IPS-18c (cell line): ENCODE results near the gene GSTP1.
"Not testable (repeated sequence)": the region's sequence is repeated elsewhere in the genome, so short reads cannot be mapped to it uniquely, and the experiment has no call there.

Experiments used
- H3K4me3 ChIP-seq: 2 replicates; pipeline ENCODE4 v1.7.0; 2013; ENCODE audit warnings: low read depth, mild to moderate bottlenecking, low read length, moderate library complexity; ENCODE audit not compliant: insufficient read depth
- H3K9me3 ChIP-seq: one replicate; pipeline ENCODE4 v1.6.1; 2013; ENCODE audit warnings: mild to moderate bottlenecking, low read length, moderate library complexity; ENCODE audit not compliant: control insufficient read depth, insufficient read depth

The GSTP1 gene

GRCh38 chr11:67583247-67584204 is at the start of gene GSTP1:
Gene GSTP1, plus strand, starts transcription at chr11:67583812. Its CDS starts 32 bp downstream, at chr11:67583844.
- H3K4me3 ChIP-seq, result peak within 1 kb of the TSS; percentile 86
- no peaks in the 10 kb centered on the region for H3K9me3 ChIP-seq

DNA sequence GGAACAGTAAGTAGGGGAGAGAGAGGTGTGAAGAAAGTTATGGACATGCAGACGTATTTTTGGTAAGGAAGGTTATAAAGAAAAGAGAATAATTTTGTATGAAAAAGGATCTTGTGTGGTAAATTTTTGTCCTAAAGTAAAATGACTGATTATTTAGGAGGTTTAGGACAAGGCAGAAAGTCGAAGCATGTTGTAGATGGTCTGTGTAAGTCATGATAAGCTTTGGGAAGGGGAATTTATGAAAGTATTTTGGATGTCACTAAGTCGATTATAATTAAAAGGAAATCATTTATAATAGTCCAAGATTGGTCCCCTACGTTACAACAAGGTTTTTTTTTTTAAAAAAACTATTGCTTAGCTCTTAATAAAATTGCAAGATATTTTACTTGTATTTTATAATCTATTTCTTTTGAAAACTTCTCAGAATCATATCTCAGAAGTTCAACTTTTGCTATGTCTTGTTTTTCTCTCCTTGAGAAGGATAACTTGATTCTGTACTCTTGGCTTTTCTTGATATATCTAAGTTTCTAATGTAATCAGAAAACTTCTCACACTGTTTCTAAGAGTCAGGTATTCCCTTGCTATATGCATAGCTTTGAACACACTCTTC is 49.4 kb upstream of the GSTP1 start:
- H3K4me3 ChIP-seq, result no peak overlapping the region
- H3K9me3 ChIP-seq, result peaks cover 11% of the 10 kb centered on the region

GRCh38 chr11:67535561-67535960 is 48.1 kb upstream of the GSTP1 start:
- peaks cover 11% of the 10 kb centered on the region for H3K9me3 ChIP-seq
- H3K4me3 ChIP-seq, result no peak overlapping the region

DNA sequence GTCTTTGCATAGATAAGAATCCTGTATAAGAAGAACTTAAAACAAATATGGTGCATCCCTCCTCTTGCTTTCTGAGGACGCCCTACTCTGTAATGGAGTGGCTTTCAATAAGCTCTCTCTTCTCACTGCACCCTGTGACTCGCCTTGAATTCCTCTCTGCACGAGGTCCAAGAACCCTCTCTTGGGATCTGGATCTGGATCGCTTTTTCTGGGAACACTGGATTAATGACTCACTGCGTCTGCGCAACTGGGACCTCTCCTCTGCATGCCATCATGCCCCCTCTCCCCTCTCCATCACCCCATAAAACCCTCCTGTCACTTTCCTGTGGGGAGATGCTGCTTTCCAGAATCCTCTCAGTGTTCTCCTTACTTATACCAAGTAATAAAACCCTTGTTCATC is 45.3 kb upstream of the GSTP1 start:
- H3K9me3 ChIP-seq, result peaks cover 10% of the 10 kb centered on the region

GRCh38 chr11:67538823-67539505 is 44.6 kb upstream of the GSTP1 start:
- Histone ChIP-seq H3K4me3 (no peak overlapping the region), H3K9me3 (peaks cover 5% of the 10 kb centered on the region)

More for the DNA sequence above, 45.3 kb upstream of the GSTP1 start:
- no peak overlapping the region for H3K4me3 ChIP-seq

- Histone ChIP-seq H3K4me3 (no peak overlapping the region), H3K9me3 (peaks cover 5% of the 10 kb centered on the region)
Observed at GRCh38 chr11:67539550-67539949, 44.1 kb upstream of the GSTP1 start.

DNA sequence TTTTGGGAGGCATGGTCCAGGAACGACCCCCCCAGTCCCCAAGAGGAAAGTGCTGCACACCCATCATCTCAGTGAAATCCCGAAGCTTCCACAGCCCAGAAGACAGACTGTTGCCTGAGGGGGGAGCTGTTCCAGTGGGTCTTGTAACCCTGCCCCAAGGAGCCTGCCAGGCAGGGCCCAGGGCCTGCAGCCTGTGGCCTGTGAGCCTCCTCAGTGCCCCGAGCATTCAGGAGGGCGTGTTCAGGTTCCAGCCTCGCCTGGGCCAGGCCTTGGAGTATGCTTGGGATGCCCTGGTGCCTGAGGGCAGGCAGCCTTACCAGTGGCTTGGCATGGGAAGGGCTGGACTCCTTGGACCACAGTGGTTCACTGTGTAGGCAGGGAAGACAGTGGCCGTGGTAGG is 42.4 kb upstream of the GSTP1 start:
- Histone ChIP-seq H3K9me3 (peaks cover 5% of the 10 kb centered on the region), H3K4me3 (no peak overlapping the region)

DNA sequence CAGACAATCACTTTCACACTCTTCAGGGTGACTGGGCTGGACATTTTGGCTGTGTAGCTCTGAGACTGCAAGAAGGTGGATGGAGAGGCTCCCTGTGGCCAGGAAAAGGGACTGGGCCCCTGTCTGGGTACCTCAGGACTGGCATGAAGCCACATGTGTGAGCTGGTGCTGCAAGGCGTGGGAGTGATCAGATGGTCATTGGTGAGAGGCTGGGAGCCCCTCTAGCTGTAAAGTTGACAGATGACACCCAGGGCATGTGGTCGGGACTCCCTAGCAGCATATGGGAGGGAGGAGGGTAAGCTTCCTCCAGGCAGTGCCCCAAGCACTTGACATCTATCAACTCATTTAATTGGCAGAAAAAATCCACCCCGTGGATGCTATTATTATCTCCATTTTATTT is 41.4 kb upstream of the GSTP1 start:
- Histone ChIP-seq H3K4me3 (no peak overlapping the region), H3K9me3 (no peaks in the 10 kb centered on the region)

GRCh38 chr11:67542971-67543370 is 40.6 kb upstream of the GSTP1 start:
- no peak overlapping the region for H3K4me3 ChIP-seq
- no peaks in the 10 kb centered on the region for H3K9me3 ChIP-seq

DNA sequence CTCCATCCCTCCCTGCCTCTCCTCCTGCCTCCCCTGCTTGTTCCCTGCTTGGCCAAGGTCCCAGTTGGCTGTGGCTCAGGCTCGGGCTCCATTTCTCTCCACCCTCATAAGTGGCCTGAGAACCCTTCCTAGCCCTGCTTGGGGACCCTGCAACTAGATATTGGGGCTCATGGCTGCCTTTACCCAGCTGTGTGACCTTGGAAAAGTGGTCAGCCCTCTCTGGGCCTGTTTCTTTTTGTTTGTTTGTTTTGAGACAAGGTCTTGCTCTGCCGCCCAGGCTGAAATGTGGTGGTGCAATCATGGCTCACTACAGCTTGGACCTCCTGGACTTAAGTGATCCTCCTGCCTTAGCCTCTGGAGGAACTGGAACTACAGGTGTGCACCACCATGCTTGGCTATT is 40.0 kb upstream of the GSTP1 start:
- H3K4me3 ChIP-seq, result no peak overlapping the region
- H3K9me3 ChIP-seq, result no peaks in the 10 kb centered on the region

DNA sequence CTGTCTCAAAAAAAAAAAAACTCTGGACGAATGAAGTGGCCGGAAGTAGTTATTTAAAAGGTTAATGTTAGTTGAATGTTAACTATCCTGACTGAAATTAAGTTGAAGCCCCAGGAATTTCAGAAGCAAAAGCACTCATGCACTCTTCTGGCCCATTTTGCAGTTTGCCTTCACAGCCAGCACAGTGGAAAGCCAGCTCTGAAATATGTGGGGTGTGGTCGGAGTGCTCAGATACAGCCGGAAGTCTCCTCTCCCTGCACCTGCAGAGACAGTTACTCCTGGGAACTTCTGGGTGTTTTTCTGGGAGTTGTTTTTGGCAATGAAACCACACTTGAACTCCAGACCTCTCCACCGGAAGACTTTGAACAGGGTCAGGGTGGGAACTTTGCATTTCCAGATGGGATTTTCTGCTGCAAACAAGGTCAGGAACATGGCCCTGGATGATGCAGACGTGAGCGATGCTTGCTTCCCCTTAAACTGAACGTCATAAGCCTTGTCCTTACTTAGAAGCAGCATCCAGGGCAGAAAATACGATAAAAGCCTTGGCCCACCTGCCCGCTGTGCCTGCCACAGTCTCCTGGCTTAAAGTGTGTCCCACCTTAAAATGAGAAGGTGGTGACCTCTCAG is 38.9 kb upstream of the GSTP1 start:
- Histone ChIP-seq H3K9me3 (no peaks in the 10 kb centered on the region), H3K4me3 (no peak overlapping the region)

- Histone ChIP-seq H3K4me3 (no peak overlapping the region), H3K9me3 (peaks cover 2% of the 10 kb centered on the region)
Observed at GRCh38 chr11:67545280-67545679, 38.3 kb upstream of the GSTP1 start.

DNA sequence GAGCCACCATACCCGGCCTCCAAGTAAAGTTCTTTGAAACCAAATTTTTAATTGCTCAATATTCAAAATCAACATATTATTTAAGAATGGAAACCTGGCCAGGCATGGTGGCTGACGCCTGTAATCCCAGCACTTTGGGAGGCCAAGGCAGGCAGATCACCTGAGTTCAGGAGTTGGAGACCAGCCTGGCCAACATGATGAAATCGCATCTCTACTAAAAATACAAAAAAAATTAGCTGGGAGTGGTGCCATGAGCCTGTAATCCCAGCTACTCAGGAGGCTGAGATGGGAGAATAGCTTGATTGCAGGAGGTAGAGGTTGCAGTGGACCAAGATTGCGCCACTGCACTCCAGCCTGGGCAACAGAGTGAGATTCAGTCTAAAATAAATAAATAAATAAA is 35.5 kb upstream of the GSTP1 start:
- not testable (repeated sequence) for H3K9me3 ChIP-seq, H3K4me3 ChIP-seq

- peaks cover 5% of the 10 kb centered on the region for H3K9me3 ChIP-seq
- H3K4me3 ChIP-seq, result no peak overlapping the region
Observed at GRCh38 chr11:67548555-67549110, 35.0 kb upstream of the GSTP1 start.

DNA sequence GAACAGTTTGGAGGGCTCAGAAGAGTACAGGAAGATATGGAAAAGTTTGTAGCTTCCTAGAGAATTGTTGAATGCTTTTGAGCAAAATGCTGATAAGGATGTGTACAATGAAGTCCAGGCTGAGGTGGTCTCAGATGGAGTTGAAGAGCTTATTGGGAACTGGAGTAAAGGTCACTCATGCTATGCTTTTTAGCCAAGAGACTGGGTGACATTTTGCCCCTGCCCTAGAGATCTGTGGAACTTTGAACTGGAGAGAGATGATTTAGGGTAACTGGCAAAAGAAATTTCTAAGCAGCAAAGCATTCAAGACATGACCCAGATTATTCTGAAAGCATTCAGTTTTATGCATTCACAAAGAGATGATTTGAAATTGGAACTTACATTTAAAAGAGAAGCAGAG is 32.5 kb upstream of the GSTP1 start:
- H3K4me3 ChIP-seq, result no peak overlapping the region

DNA sequence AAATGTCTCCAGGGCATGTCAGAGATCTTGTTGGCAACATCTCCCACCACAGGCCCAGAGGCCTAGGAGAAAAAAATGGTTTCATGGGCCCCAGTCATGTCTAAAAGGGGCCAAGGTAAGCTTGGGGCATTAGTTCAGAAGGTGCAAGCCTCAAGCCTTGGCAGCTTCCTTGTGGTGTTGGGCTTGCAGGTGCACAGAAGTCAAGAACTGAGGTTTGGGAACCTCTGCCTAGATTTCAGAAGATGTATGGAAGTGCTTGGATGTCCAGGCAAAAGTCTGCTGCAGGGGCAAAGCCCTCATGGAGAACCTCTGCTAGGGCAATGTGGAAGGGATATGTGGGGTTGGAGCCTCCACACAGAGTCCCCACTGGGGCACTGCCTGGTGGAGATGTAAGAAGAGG is 31.9 kb upstream of the GSTP1 start:
- not testable (repeated sequence) for H3K9me3 ChIP-seq, H3K4me3 ChIP-seq

More for the DNA sequence above, 32.5 kb upstream of the GSTP1 start:
- H3K9me3 ChIP-seq, result peaks cover 5% of the 10 kb centered on the region

- no peaks in the 10 kb centered on the region for H3K9me3 ChIP-seq
- no peak overlapping the region for H3K4me3 ChIP-seq
Observed at GRCh38 chr11:67556244-67556643, 27.4 kb upstream of the GSTP1 start.
